ENCODE measurements around the gene ANXA4. TPM values are rescaled to one million over a fixed set of nuclear protein-coding genes. Genes with fewer than 3 reads are reported as not detected.
"Not testable (repeated sequence)": the region's sequence is repeated elsewhere in the genome, so short reads cannot be mapped to it uniquely, and the experiment has no call there.

Gene ANXA4
- total RNA-seq, 1 donor from 2014 or later: 28.5 TPM

GRCh38 chr2:69720404-69720803, 21.5 kb upstream of the ANXA4 start:
- DNase-seq (ENCODE audit: low read depth): no peak

DNA sequence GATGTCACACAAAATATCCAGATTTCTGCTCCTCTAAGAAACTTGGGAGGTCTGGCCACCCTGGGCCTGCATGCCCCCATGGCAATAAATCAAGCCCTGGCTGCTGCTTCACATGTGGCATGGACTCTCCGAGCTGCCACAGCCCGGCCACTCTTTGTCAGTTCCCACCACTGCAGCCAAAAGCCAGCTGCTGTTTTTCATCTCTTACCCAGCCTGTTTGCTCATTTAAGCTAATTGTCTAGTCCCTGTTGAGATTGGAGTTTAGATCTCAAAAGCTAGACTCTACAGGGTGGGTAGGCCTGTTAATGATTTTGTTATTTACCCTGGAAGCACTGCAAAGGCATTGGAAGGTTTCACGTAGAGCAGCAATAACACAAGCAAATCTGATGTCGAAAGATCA, 20.9 kb upstream of the ANXA4 start:
- DNase-seq (ENCODE audit: low read depth): peak; percentile 26

GRCh38 chr2:69723791-69724190, 18.1 kb upstream of the ANXA4 start:
- DNase-seq (ENCODE audit: low read depth): no peak

GRCh38 chr2:69724540-69725159, 17.3 kb upstream of the ANXA4 start:
- DNase-seq (ENCODE audit: low read depth): peak; percentile 85

GRCh38 chr2:69725706-69726360, 16.1 kb upstream of the ANXA4 start:
- DNase-seq (ENCODE audit: low read depth): no peak

DNA sequence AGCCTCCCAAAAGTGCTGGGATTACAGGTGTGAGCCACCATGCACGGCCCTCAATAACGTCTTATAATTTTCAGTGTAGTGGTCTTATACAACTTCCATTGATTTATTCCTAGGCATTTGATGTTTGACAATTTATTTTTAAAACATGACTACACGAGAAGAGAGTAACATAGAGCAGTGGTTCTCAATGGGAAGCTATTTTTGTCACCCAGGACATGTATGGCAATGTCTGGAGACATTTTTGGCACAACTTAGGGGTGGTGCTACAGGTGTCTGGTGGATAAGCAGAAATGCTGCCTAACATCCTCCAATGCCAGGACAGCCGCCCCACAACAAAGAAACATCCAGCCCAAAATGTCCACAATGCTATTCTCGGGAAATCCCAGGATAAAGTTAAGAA, 12.7 kb upstream of the ANXA4 start:
- no peak for DNase-seq (ENCODE audit: low read depth)

DNA sequence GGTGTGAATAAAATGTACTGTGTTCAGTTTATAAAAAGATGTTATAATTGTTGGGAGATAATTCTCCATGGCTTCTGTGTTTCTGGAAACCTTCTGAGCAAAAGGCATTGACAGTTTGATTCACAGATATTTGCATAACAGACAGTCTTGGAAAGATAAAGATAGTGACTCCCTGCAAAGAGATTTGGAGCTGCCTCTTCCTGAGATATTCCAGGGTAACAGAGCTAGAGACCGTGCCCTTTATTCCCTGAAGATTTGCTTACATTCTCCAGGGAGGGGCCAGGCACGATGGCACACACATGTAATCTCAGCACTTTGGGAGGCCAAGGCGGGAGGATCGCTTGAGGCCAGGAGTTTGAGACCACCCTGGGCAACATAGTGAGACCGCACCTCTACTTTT, 12.2 kb upstream of the ANXA4 start:
- no peak for DNase-seq (ENCODE audit: low read depth)

DNA sequence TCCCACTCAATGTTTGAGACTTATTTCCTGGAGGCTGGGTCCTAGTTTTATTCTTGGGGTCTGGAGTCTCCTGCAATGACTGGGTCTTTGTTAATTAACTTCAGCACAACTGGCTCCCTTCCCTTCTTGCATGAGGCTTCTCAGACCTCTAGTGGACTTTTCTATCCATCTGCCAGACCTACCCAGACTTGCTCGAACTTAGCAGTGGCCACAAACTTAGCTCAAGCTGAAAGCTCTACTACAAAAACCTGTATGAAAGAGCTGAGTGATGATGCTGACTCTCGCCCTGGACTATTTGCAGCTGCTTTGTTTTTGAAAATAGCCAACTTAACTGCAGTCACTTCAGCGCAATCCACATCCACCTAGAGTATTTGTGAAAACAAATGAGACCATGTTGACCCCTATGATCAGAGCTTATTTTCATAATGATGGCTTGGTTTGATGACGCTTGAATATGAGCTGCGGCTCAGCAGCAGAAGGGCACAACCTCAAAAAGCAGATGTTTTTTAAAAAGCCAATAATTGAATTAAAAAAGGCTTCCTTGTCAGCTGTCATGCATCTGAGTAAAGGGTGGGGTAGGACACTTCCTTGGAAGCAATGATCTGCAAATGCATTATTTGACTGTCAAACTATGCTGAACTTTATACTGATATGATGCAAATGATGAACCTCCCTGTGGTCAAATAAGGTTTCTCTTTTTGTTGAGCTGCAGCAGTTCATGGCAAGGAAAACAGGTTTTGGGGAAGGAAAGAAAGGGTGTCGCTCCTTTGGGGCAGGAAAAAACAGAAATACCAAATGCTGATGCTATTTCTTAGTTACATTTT, 10.6 kb upstream of the ANXA4 start:
- no peak for DNase-seq (ENCODE audit: low read depth)

- no peak for DNase-seq (ENCODE audit: low read depth)
Observed at GRCh38 chr2:69733342-69734034, 8.4 kb upstream of the ANXA4 start.

GRCh38 chr2:69734035-69734611, 7.8 kb upstream of the ANXA4 start:
- no peak for DNase-seq (ENCODE audit: low read depth)

GRCh38 chr2:69734854-69735544, 6.9 kb upstream of the ANXA4 start:
- DNase-seq (ENCODE audit: low read depth): no peak

- DNase-seq (ENCODE audit: low read depth): no peak
Observed at GRCh38 chr2:69735686-69736085, 6.2 kb upstream of the ANXA4 start.

DNA sequence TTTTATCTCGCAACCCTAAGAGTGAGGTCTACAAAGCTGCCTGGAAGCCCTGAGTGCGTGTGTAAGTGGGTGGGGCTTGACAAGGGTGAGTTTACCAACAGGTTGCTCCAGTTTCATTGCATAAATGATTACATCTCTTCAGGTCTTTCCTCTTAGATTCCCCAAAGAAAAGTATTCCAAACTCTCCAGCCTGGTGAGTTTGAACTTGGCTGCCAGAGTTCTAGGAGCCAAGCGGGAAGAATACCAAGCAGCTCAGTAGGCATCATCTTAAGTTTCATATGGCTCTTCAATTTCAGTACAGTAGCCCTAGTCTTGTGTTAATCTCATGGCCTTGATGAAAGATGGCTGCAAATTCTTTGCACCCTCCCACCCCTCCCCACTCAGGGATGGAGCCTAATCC, 3.8 kb upstream of the ANXA4 start:
- DNase-seq (ENCODE audit: low read depth): not testable (repeated sequence)

DNA sequence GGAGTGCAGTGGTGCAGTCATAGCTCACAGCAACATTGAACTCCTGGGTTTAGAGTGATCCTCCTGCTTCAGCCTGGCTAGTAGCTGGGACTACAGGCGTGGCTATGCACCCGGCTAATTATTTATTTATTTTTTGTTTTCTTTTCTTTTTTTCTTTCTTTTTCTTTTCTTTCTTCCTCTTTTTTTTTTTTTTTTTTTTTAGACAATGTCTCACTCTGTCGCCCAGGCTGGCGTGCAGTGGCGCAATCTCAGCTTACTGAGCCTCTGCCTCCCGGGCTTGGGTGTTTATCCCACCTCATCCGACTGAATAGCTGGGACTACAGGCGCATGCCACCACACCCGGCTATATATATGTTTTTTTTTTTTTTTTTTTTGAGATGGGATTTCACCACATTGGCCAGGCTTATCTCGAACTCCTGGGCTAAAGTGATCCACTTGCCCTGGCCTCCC, 1.4 kb upstream of the ANXA4 start:
- DNase-seq (ENCODE audit: low read depth): no peak

DNA sequence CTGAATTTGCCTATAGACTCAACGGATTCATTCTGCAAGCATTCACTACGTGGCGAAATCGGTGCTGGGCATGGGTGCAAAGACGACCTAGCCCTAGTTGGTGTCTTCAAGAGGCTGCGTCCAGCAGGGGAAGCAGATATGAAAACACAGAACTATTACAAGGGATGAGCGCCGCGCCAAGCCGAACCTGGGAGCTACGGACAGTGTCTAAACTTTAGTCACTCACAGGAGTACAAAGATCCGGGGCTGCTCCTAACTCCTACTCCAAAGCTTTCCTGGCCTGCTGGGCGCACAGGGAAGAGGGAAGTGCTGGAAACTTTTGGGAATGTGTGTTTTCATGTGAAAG, 732 bp upstream of the ANXA4 start:
- peak; percentile 79 for DNase-seq (ENCODE audit: low read depth)

DNA sequence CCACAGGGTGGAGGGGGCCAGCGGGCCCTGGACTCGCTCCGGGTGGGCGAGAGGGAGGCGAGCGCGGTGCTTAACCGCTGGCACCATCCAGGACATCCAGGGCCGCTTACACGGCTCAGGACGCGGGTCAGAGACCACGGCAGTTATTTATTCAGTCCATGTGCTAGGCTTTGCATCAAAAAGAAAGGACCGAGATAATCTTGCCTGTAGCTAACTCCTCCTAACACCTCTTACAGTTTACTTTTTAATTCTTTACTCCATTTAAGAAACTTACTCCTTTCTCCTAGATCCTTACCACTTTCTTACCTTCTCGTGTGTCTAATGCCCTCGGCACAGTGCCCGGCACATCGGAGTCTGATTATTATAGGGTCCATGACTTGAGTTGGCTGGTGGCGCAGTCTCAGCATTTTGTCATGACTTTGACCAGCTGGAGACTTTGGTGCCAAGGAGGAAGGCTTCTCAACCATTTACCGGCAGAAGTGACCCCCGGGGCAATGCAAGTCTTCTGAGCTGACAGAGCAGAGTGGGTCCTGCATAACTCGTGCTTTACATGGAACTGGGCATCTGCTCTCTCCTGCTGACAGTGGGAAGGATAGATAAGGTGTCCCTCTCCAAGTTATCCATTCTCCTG, 503 bp downstream of the ANXA4 start:
- peak; percentile 28 for DNase-seq (ENCODE audit: low read depth)

GRCh38 chr2:69743847-69744264, 1.9 kb downstream of the ANXA4 start:
- DNase-seq (ENCODE audit: low read depth): no peak

DNA sequence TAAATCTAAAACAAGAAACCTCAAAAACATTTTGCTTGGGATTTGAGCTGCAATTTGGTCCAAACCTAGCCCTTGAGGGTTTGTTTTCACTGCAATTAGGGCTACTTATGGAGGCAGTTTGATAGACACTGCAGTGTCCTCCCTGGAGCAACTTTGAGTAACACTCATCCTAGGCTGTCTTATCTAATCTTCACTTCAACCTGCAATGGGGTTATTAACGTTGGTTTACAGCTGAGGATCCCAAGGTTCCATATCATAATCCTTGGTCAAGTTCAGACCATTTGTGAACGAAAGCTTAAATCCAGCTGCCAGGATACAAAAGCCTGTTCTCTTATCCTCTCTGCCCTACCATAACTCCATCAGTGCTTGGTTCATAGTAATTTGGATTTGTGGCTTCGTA, 2.5 kb downstream of the ANXA4 start:
- DNase-seq (ENCODE audit: low read depth): no peak

DNA sequence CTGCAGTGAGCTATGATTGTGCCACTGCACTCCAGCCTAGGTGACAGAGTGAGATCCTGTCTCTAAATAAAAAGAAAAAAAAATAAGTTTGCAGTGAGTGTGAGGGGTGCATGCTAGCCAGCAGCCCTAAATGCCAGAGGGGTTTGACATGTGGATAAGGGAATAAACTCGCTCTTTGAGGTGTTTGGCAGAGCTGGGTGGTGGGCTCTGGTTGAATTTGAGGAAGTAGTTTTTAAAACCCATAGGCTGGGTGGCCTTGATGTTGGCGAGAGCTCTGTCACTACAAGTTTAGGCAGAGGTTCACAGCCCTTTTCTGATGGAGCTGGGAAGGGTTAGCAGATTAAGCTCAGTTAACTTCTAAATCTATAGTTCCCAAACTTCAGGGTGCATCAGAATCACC, 3.1 kb downstream of the ANXA4 start:
- no peak for DNase-seq (ENCODE audit: low read depth)

- no peak for DNase-seq (ENCODE audit: low read depth)
Observed at GRCh38 chr2:69750246-69750645, 8.3 kb downstream of the ANXA4 start.

All from myocyte (in vitro differentiated cells).